Neural progenitor cell (in vitro differentiated cells): ENCODE results near the gene CSAD.

Experiments
- EZH2 ChIP-seq: fragments of 200-600 bp; sonication (generic); IDR thresholded peaks from 2 replicates; pipeline ENCODE4 v1.6.1; 2017; ENCODE audit warnings: antibody characterized with exemption, mild to moderate bottlenecking, moderate library complexity
- EZH2phosphoT487 ChIP-seq: fragments of 200-600 bp; sonication (generic); IDR thresholded peaks from 2 replicates; pipeline ENCODE4 v1.6.1; 2017; ENCODE audit warnings: antibody characterized with exemption
- TF ChIP-seq, protein P1 (sequence below): fragments of 200-600 bp; sonication (generic); IDR thresholded peaks from 2 replicates; pipeline ENCODE4 v1.5.1; 2017; ENCODE audit warnings: antibody characterized with exemption, mild to moderate bottlenecking

DNA sequence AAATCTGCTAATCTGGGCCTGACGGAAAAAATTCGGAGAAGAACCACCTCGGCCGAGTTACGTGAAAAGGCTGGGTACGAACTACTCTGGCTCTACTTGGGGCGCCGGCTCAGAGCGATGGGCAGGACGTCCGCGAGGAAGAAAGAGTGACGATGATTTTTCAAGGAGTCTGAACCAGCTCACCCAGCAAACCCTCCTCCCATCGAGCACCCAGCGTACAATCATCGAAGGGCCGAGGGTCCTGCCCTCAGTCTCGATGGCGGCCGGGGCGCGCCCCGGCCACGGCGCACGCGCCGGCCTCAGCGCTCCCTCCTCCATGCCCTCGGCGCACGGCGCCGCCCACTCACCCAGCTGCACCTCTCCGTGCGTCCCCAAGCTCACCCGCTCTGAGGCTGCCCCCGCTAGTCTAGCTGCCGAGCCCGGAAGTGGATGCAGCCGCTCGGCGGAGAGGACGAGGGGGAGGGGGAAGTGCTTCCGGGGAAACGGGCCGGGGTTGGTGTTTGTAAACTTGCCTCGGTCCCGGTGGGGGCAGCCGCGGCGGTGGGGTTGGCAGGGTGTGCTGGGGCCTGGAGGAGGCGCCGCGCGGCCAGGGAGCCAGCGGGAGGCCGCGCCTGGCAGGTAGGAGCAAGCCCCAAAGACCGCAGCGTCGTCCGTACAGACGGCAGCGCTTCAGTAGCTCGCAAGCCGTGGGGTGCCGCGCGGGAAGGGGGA is at the start of gene CSAD, which contains the start of gene ZNF740:
- TF ChIP-seq, protein P1, sequence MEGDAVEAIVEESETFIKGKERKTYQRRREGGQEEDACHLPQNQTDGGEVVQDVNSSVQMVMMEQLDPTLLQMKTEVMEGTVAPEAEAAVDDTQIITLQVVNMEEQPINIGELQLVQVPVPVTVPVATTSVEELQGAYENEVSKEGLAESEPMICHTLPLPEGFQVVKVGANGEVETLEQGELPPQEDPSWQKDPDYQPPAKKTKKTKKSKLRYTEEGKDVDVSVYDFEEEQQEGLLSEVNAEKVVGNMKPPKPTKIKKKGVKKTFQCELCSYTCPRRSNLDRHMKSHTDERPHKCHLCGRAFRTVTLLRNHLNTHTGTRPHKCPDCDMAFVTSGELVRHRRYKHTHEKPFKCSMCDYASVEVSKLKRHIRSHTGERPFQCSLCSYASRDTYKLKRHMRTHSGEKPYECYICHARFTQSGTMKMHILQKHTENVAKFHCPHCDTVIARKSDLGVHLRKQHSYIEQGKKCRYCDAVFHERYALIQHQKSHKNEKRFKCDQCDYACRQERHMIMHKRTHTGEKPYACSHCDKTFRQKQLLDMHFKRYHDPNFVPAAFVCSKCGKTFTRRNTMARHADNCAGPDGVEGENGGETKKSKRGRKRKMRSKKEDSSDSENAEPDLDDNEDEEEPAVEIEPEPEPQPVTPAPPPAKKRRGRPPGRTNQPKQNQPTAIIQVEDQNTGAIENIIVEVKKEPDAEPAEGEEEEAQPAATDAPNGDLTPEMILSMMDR, result peak; percentile 6
- no peak for TF ChIP-seq EZH2phosphoT487
- TF ChIP-seq EZH2, result no peak
